Neural progenitor cell (in vitro differentiated cells): ENCODE results near the gene SUB1. TPM values are rescaled to one million over a fixed set of nuclear protein-coding genes. Genes with fewer than 3 reads are reported as not detected.

Experiments
- DNase-seq: peaks from one replicate; pipeline ENCODE4 v3.0.0-alpha.2; 2016; ENCODE audit warnings: low spot score
- H2AFZ ChIP-seq: fragments of 200-600 bp; sonication (generic); replicated peaks from 2 replicates; pipeline ENCODE4 v1.6.1; 2016; ENCODE audit warnings: antibody characterized with exemption
- H3F3A ChIP-seq: fragments of 200-600 bp; sonication (generic); 2 replicates; pipeline ENCODE4 v1.6.1; 2016; ENCODE audit warnings: antibody characterized with exemption, low read depth
- H3K27ac ChIP-seq: fragments of 200-600 bp; sonication (generic); 2 replicates; pipeline ENCODE4 v1.5.1; 2016; ENCODE audit warnings: mild to moderate bottlenecking
- H3K27me3 ChIP-seq: fragments of 200-600 bp; sonication (generic); 2 replicates; pipeline ENCODE4 v1.6.1; 2016; ENCODE audit warnings: mild to moderate bottlenecking, moderate library complexity
- H3K36me3 ChIP-seq: fragments of 200-600 bp; sonication (generic); 2 replicates; pipeline ENCODE4 v1.5.1; 2016
- H3K4me1 ChIP-seq: fragments of 200-600 bp; sonication (generic); 2 replicates; pipeline ENCODE4 v1.6.1; 2016; ENCODE audit warnings: mixed run types
- H3K4me2 ChIP-seq: fragments of 200-600 bp; sonication (generic); 2 replicates; pipeline ENCODE4 v1.6.1; 2016
- H3K4me3 ChIP-seq: fragments of 200-600 bp; sonication (generic); 2 replicates; pipeline ENCODE4 v1.5.1; 2016
- H3K79me2 ChIP-seq: fragments of 200-600 bp; sonication (generic); 2 replicates; pipeline ENCODE4 v1.6.1; 2016; ENCODE audit warnings: low read depth
- H3K9ac ChIP-seq: fragments of 200-600 bp; sonication (generic); 2 replicates; pipeline ENCODE4 v1.6.1; 2016
- H3K9me3 ChIP-seq: fragments of 200-600 bp; sonication (generic); 2 replicates; pipeline ENCODE4 v1.5.1; 2016; ENCODE audit warnings: low read depth
- H4K20me1 ChIP-seq: fragments of 200-600 bp; sonication (generic); 2 replicates; pipeline ENCODE4 v1.6.1; 2016; ENCODE audit warnings: low read depth
- H3K27ac Mint-ChIP-seq: 3 replicates; pipeline ENCODE4 v1.8.0; 2021; ENCODE audit warnings: mixed read lengths
- H3K27me3 Mint-ChIP-seq: 2 replicates; pipeline ENCODE4 v1.8.0; 2022; ENCODE audit warnings: low read depth, mild to moderate bottlenecking, inconsistent platforms, moderate library complexity, mixed read lengths; ENCODE audit not compliant: insufficient read depth
- H3K36me3 Mint-ChIP-seq: 3 replicates; pipeline ENCODE4 v1.8.0; 2021; ENCODE audit warnings: mixed read lengths
- H3K4me1 Mint-ChIP-seq: 3 replicates; pipeline ENCODE4 v1.8.0; 2021; ENCODE audit warnings: mixed read lengths
- H3K4me3 Mint-ChIP-seq: 3 replicates; pipeline ENCODE4 v1.8.0; 2021; ENCODE audit warnings: mild to moderate bottlenecking, moderate library complexity, mixed read lengths
- H3K9me3 Mint-ChIP-seq: 3 replicates; pipeline ENCODE4 v1.8.0; 2020; ENCODE audit warnings: mixed read lengths
- EZH2 ChIP-seq: fragments of 200-600 bp; sonication (generic); IDR thresholded peaks from 2 replicates; pipeline ENCODE4 v1.6.1; 2017; ENCODE audit warnings: antibody characterized with exemption, mild to moderate bottlenecking, moderate library complexity
- EZH2phosphoT487 ChIP-seq: fragments of 200-600 bp; sonication (generic); IDR thresholded peaks from 2 replicates; pipeline ENCODE4 v1.6.1; 2017; ENCODE audit warnings: antibody characterized with exemption
- total RNA-seq: library from RNA; depleted of rRNA; stranded (reverse); fragments of >200 nt; gene quantifications from 2 replicates; pipeline ENCODE4 v1.2.3, GENCODE V29; 2015; ENCODE audit warnings: low replicate concordance
- TF ChIP-seq, protein P1 (sequence below): fragments of 200-600 bp; sonication (generic); IDR thresholded peaks from 2 replicates; pipeline ENCODE4 v1.5.1; 2017; ENCODE audit warnings: antibody characterized with exemption, mild to moderate bottlenecking

The SUB1 gene
- total RNA-seq, 1 donor from 2014 or later = 789 TPM

DNA sequence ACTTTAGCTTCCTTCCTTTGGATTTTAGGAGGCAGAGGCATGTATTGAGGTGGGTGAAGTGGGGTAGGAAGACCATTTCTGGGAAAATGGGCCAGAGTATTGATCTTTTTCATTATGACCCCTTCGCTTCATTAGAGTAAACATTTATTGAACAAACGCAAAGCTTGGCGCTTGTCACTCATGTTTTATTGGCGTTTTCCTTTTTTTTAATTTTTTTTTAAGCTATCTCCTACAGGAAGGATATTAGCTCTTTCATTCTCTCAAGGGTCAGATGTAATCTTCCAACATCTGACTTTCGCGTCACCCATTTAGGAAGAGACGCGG, 273 bp upstream of the SUB1 start:
- Mint-ChIP-seq H3K27ac (peak overlapping the region; percentile 93), H3K4me1 (peaks cover 26% of the 10 kb centered on the region), H3K9me3 (peaks cover 2% of the 10 kb centered on the region), H3K27me3 (peaks cover 6% of the 10 kb centered on the region), H3K4me3 (peak overlapping the region; percentile 91), H3K36me3 (no peaks in the 10 kb centered on the region)
- Histone ChIP-seq H3F3A (peaks cover 5% of the 10 kb centered on the region), H3K36me3 (peaks cover 6% of the 10 kb centered on the region), H3K27me3 (no peaks in the 10 kb centered on the region), H3K79me2 (peaks cover 41% of the 10 kb centered on the region), H3K9me3 (no peaks in the 10 kb centered on the region), H3K27ac (no peak overlapping the region), H2AFZ (peak overlapping the region; percentile 81), H3K9ac (no peak overlapping the region), H3K4me2 (peak overlapping the region; percentile 80), H4K20me1 (peaks cover 40% of the 10 kb centered on the region), H3K4me1 (peaks cover 7% of the 10 kb centered on the region), H3K4me3 (peak overlapping the region; percentile 85)
- no peak for TF ChIP-seq EZH2
- TF ChIP-seq, protein P1, sequence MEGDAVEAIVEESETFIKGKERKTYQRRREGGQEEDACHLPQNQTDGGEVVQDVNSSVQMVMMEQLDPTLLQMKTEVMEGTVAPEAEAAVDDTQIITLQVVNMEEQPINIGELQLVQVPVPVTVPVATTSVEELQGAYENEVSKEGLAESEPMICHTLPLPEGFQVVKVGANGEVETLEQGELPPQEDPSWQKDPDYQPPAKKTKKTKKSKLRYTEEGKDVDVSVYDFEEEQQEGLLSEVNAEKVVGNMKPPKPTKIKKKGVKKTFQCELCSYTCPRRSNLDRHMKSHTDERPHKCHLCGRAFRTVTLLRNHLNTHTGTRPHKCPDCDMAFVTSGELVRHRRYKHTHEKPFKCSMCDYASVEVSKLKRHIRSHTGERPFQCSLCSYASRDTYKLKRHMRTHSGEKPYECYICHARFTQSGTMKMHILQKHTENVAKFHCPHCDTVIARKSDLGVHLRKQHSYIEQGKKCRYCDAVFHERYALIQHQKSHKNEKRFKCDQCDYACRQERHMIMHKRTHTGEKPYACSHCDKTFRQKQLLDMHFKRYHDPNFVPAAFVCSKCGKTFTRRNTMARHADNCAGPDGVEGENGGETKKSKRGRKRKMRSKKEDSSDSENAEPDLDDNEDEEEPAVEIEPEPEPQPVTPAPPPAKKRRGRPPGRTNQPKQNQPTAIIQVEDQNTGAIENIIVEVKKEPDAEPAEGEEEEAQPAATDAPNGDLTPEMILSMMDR = no peak
- TF ChIP-seq EZH2phosphoT487 = no peak
- DNase-seq = no peak

DNA sequence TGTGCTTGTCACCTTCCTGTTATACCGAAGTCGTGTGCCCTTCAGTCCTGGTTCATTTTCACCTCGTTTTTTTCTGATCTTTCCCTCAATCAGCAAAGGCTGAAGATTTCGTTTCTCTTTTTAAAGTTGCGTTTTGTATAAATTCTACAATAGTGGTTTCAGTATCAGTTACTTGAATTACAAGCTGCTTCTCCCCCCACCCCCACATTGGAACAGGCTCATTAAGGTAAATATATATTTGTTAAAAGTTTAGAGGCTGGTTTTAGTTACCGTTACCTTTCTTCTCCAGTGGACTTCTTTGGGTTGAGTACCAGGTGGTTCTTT, 881 bp downstream of the SUB1 start:
- H3K9ac ChIP-seq = peak overlapping the region; percentile 93
- H3K9me3 ChIP-seq = no peaks in the 10 kb centered on the region
- peaks cover 2% of the 10 kb centered on the region for H3K9me3 Mint-ChIP-seq
- H2AFZ ChIP-seq = peak overlapping the region; percentile 81
- TF ChIP-seq EZH2 = no peak
- no peak for TF ChIP-seq EZH2phosphoT487
- TF ChIP-seq, protein P1 = no peak
- H3K27me3 Mint-ChIP-seq = peaks cover 5% of the 10 kb centered on the region
- H3K27ac Mint-ChIP-seq = peak overlapping the region; percentile 67
- H3F3A ChIP-seq = peaks cover 5% of the 10 kb centered on the region
- H3K36me3 ChIP-seq = peaks cover 10% of the 10 kb centered on the region
- no peaks in the 10 kb centered on the region for H3K27me3 ChIP-seq
- H3K4me3 Mint-ChIP-seq = peak overlapping the region; percentile 91
- H3K4me3 ChIP-seq = peak overlapping the region; percentile 85
- H4K20me1 ChIP-seq = peaks cover 48% of the 10 kb centered on the region
- peaks cover 26% of the 10 kb centered on the region for H3K4me1 Mint-ChIP-seq
- H3K79me2 ChIP-seq = peaks cover 53% of the 10 kb centered on the region
- peaks cover 4% of the 10 kb centered on the region for H3K36me3 Mint-ChIP-seq
- peaks cover 7% of the 10 kb centered on the region for H3K4me1 ChIP-seq
- DNase-seq = no peak
- peak overlapping the region; percentile 80 for H3K4me2 ChIP-seq
- peak overlapping the region; percentile 95 for H3K27ac ChIP-seq

DNA sequence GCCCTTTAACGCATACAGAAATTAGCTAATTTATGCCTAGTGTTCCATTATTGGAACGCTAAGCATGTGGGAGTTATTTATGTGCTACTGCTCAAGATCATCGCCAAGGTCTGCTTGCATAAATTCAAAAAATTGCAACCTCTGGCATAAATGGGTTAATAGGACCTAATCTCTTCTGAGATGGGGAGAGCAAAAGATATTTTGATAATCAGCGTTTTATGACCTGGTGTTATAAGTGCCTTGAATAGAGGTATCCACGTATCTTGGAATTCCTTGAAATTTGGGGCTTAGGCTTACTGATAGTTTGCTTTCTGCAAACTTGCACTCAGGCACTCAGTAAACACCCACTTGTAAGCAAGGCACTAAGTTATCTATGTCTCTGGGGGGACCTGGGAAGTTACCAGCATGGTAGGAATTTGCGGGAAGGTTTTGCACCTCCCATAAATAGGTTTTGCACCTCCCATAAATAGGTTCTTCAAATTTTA, 1.8 kb downstream of the SUB1 start:
- H4K20me1 ChIP-seq = peaks cover 56% of the 10 kb centered on the region
- Mint-ChIP-seq H3K27ac (no peak overlapping the region), H3K36me3 (peaks cover 10% of the 10 kb centered on the region), H3K9me3 (peaks cover 2% of the 10 kb centered on the region), H3K4me1 (peaks cover 26% of the 10 kb centered on the region), H3K27me3 (peaks cover 3% of the 10 kb centered on the region), H3K4me3 (peak overlapping the region; percentile 91)
- H3K4me3 ChIP-seq = peak overlapping the region; percentile 85
- peaks cover 7% of the 10 kb centered on the region for H3K4me1 ChIP-seq
- H3K79me2 ChIP-seq = peaks cover 62% of the 10 kb centered on the region
- H3K27me3 ChIP-seq = no peaks in the 10 kb centered on the region
- H3K27ac ChIP-seq = no peak overlapping the region
- peak overlapping the region; percentile 80 for H3K4me2 ChIP-seq
- no peak for DNase-seq
- H3F3A ChIP-seq = peaks cover 5% of the 10 kb centered on the region
- H3K9ac ChIP-seq = no peak overlapping the region
- H3K36me3 ChIP-seq = peaks cover 17% of the 10 kb centered on the region
- no peaks in the 10 kb centered on the region for H3K9me3 ChIP-seq
- H2AFZ ChIP-seq = no peak overlapping the region
- no peak for TF ChIP-seq EZH2phosphoT487
- TF ChIP-seq, protein P1 = no peak
- TF ChIP-seq EZH2 = no peak
